ENCODE results near the gene TTLL11.
A peak's percentile ranks its signal among the peaks of the same experiment; 100 is the strongest.

Gene TTLL11

DNA sequence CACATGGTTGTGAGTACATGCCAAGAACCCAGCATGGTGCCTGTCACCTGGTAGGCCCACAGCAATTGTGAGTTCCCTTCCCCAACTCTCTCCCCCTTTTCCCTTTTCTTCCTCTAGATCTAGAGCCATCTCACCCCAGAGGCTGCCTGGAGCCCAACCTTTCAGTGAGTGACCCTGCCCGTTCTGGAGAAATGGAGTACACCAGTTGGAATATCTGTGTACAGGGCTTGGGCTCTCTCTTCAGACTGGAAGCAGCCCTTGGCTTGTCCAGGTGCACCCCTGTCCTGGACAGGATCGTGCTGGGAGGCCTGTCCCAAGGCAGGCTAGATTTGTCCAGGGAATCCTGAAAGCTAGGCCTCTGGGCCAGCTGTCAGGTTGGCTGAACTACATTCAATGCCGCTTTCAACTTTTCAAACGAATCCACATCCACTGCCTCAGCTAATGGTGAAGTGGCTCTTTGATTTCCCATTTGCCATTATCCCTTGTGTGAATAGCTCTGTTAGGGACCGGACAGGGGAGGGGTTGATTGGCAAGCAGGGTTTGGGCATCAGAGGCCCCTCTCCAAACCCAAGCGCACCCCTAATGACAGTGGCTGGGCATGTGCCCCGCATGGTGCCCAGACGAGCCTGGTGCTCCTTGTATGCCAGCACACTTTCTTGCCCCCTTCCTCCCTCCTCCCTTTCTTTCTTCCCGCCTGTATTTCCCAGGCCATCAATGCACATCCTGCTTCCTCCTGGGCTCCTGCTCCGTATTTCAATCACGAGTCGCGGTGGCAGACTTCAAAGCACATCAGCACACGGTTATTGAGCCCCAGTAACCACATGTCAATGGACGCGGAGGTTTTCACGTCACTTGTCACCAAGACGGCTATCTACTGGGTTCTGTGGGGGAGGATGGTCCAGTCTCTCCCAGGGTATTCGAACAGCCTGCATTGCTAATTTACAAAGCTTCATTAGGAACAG is 230.5 kb downstream of the TTLL11 start:
- H3K9me3 ChIP-seq (ENCODE audit: severe bottlenecking) = no peaks in the 10 kb centered on the region
- DNase-seq (ENCODE audit: low spot score) (peak; percentile 21), ATAC-seq (ENCODE audit: low read depth) (no peak)
- H3K4me1 ChIP-seq (ENCODE audit: insufficient read depth, poor library complexity, severe bottlenecking) = no peaks in the 10 kb centered on the region
- H3K36me3 ChIP-seq (ENCODE audit: low read depth) = no peaks in the 10 kb centered on the region
- no peak overlapping the region for H3K4me3 ChIP-seq (ENCODE audit: severe bottlenecking)
- H3K27me3 ChIP-seq (ENCODE audit: insufficient read depth, poor library complexity, severe bottlenecking) = no peaks in the 10 kb centered on the region
- no peak overlapping the region for H3K27ac ChIP-seq (ENCODE audit: poor library complexity, severe bottlenecking)
- TF ChIP-seq, protein P1, sequence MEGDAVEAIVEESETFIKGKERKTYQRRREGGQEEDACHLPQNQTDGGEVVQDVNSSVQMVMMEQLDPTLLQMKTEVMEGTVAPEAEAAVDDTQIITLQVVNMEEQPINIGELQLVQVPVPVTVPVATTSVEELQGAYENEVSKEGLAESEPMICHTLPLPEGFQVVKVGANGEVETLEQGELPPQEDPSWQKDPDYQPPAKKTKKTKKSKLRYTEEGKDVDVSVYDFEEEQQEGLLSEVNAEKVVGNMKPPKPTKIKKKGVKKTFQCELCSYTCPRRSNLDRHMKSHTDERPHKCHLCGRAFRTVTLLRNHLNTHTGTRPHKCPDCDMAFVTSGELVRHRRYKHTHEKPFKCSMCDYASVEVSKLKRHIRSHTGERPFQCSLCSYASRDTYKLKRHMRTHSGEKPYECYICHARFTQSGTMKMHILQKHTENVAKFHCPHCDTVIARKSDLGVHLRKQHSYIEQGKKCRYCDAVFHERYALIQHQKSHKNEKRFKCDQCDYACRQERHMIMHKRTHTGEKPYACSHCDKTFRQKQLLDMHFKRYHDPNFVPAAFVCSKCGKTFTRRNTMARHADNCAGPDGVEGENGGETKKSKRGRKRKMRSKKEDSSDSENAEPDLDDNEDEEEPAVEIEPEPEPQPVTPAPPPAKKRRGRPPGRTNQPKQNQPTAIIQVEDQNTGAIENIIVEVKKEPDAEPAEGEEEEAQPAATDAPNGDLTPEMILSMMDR (IDR thresholded peaks at IDR 0.05; ENCODE audit: poor library complexity, severe bottlenecking) = no peak

- ATAC-seq (ENCODE audit: low read depth) (peak; percentile 57; the same call in 1 of the 3 replicates), DNase-seq (ENCODE audit: low spot score) (peak; percentile 34)
- TF ChIP-seq, protein P1 (IDR thresholded peaks at IDR 0.05; ENCODE audit: poor library complexity, severe bottlenecking) = peak; percentile 22
- H3K9me3 ChIP-seq (ENCODE audit: severe bottlenecking) = no peaks in the 10 kb centered on the region
- H3K4me1 ChIP-seq (ENCODE audit: insufficient read depth, poor library complexity, severe bottlenecking) = no peaks in the 10 kb centered on the region
- no peaks in the 10 kb centered on the region for H3K36me3 ChIP-seq (ENCODE audit: low read depth)
- H3K27me3 ChIP-seq (ENCODE audit: insufficient read depth, poor library complexity, severe bottlenecking) = no peaks in the 10 kb centered on the region
- no peak overlapping the region for H3K4me3 ChIP-seq (ENCODE audit: severe bottlenecking)
- H3K27ac ChIP-seq (ENCODE audit: poor library complexity, severe bottlenecking) = no peak overlapping the region
These were observed 231.5 kb downstream of the TTLL11 start for GRCh38 chr9:121861501-121862180.

DNA sequence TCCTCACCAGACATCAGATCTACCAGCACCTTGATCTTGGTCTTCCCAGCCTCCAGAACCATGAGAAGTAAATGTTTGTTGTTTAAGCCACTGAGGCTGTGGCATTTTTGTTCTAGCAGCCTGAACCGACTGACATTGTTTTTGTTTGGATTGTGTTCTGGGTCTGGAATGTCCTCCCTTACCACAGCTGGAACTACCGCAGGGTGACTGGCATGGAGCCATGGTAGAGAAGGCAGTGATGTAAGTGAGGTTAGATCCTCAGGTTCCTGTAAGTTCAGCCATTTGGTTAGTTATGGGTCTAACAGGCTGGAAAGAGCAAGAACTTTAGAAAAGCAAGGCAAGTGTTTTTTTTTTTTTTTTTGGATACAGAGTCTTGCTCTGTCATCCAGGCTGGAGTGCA is 232.4 kb downstream of the TTLL11 start:
- H3K4me3 ChIP-seq (ENCODE audit: severe bottlenecking) = no peak overlapping the region
- H3K36me3 ChIP-seq (ENCODE audit: low read depth) = no peaks in the 10 kb centered on the region
- no peak for ATAC-seq (ENCODE audit: low read depth)
- no peaks in the 10 kb centered on the region for H3K27me3 ChIP-seq (ENCODE audit: insufficient read depth, poor library complexity, severe bottlenecking)
- H3K4me1 ChIP-seq (ENCODE audit: insufficient read depth, poor library complexity, severe bottlenecking) = no peaks in the 10 kb centered on the region
- no peak overlapping the region for H3K27ac ChIP-seq (ENCODE audit: poor library complexity, severe bottlenecking)
- TF ChIP-seq, protein P1 (IDR thresholded peaks at IDR 0.05; ENCODE audit: poor library complexity, severe bottlenecking) = no peak
- DNase-seq (ENCODE audit: low spot score) = no peak
- no peaks in the 10 kb centered on the region for H3K9me3 ChIP-seq (ENCODE audit: severe bottlenecking)

DNA sequence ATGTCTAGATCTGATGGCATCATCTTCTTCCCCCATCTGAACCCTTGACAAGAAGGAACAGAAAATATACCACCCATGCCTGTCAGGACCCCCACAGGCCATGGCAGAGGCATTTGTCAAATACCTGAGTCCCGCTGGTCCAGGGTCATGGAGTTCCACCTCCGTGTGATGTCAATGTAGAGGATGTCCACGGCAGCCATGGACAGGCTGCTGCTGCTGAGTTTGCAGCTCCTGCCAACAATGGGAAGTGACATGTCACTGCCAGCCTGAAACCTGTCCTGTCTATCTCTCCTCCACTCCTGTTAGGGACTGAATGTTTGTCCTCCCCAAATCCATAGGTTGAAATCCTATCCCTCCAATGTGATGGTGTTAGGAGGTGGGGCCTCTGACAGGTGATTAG is 232.9 kb downstream of the TTLL11 start:
- ATAC-seq (ENCODE audit: low read depth) (no peak), DNase-seq (ENCODE audit: low spot score) (no peak)
- Histone ChIP-seq H3K27ac (ENCODE audit: poor library complexity, severe bottlenecking) (no peak overlapping the region), H3K4me3 (ENCODE audit: severe bottlenecking) (no peak overlapping the region), H3K27me3 (ENCODE audit: insufficient read depth, poor library complexity, severe bottlenecking) (no peaks in the 10 kb centered on the region), H3K36me3 (ENCODE audit: low read depth) (no peaks in the 10 kb centered on the region), H3K9me3 (ENCODE audit: severe bottlenecking) (no peaks in the 10 kb centered on the region), H3K4me1 (ENCODE audit: insufficient read depth, poor library complexity, severe bottlenecking) (no peaks in the 10 kb centered on the region)
- TF ChIP-seq, protein P1 (IDR thresholded peaks at IDR 0.05; ENCODE audit: poor library complexity, severe bottlenecking) = no peak

Data from RWPE2 (cell line).